Keratinocyte (primary cell): ENCODE data around the gene FAM184B. TPM values are rescaled to one million over a fixed set of nuclear protein-coding genes. Genes with fewer than 3 reads are reported as not detected.

Experiments used
- DNase-seq: peaks from one replicate; pipeline ENCODE4 v3.0.0-alpha.2; 2011; ENCODE audit warnings: low read depth, missing footprints, low spot score
- FAIRE-seq: peaks from 2 replicates; lab custom pipeline; 2011; peaks lifted over from hg19 to GRCh38; lab: Jason Lieb, UNC
- H2AFZ ChIP-seq: 2 replicates; pipeline ENCODE4 v1.6.0; 2012; ENCODE audit warnings: low read length, control low read depth, inconsistent platforms; ENCODE audit not compliant: control insufficient read depth
- H3K27ac ChIP-seq: 2 replicates; pipeline ENCODE4 v1.5.1; 2011; ENCODE audit warnings: low read length; ENCODE audit not compliant: control insufficient read depth, insufficient read depth
- H3K27me3 ChIP-seq: 3 replicates; pipeline ENCODE4 v1.6.0; 2011; ENCODE audit warnings: low read length; ENCODE audit not compliant: control insufficient read depth, insufficient read depth; ENCODE audit errors: extremely low read depth
- H3K36me3 ChIP-seq, 2 experiments: 2 replicates in 1 of 2; 3 replicates in 1 of 2; pipeline ENCODE4 v1.5.1; 2011; ENCODE audit warnings: low read length in 2 of 2, mild to moderate bottlenecking in 1 of 2; ENCODE audit not compliant: control insufficient read depth in 2 of 2, insufficient read depth in 2 of 2; ENCODE audit errors: extremely low read depth in 1 of 2
- H3K4me1 ChIP-seq: 3 replicates; pipeline ENCODE4 v1.5.1; 2011; ENCODE audit warnings: low read length; ENCODE audit not compliant: control insufficient read depth, insufficient read depth; ENCODE audit errors: extremely low read depth
- H3K4me2 ChIP-seq: 3 replicates; pipeline ENCODE4 v1.6.0; 2011; ENCODE audit warnings: low read depth, low read length; ENCODE audit not compliant: control insufficient read depth, insufficient read depth; ENCODE audit errors: extremely low read depth
- H3K4me3 ChIP-seq, 3 experiments: fragments of 200-600 bp in 1 of 3; sonication (generic) in 1 of 3; 2 replicates in 2 of 3; 3 replicates in 1 of 3; pipeline ENCODE4 v1.5.1; 2011 to 2016; ENCODE audit warnings: low read length in 3 of 3, mild to moderate bottlenecking in 3 of 3, control low read depth in 2 of 3, inconsistent platforms in 1 of 3, low read depth in 1 of 3, mixed read lengths in 1 of 3, mixed run types in 1 of 3, moderate library complexity in 1 of 3; ENCODE audit not compliant: control insufficient read depth in 2 of 3, insufficient read depth in 2 of 3; ENCODE audit errors: extremely low read depth in 1 of 3
- H3K79me2 ChIP-seq: 2 replicates; pipeline ENCODE4 v1.6.0; 2012; ENCODE audit warnings: low read length; ENCODE audit not compliant: control insufficient read depth, insufficient read depth
- H3K9ac ChIP-seq: 3 replicates; pipeline ENCODE4 v1.6.0; 2011; ENCODE audit warnings: low read length; ENCODE audit not compliant: control insufficient read depth, insufficient read depth; ENCODE audit errors: extremely low read depth
- H3K9me1 ChIP-seq: 3 replicates; pipeline ENCODE4 v1.6.0; 2011; ENCODE audit warnings: low read length; ENCODE audit not compliant: control insufficient read depth, insufficient read depth; ENCODE audit errors: extremely low read depth
- H3K9me3 ChIP-seq: 2 replicates; pipeline ENCODE4 v1.5.1; 2012; ENCODE audit warnings: low read depth, low read length; ENCODE audit not compliant: control insufficient read depth
- H4K20me1 ChIP-seq: 3 replicates; pipeline ENCODE4 v1.6.0; 2011; ENCODE audit warnings: low read length; ENCODE audit not compliant: control insufficient read depth, insufficient read depth; ENCODE audit errors: extremely low read depth
- CTCF ChIP-seq, 3 experiments: IDR thresholded peaks in 1 of 3; conservative IDR thresholded peaks in 1 of 3; optimal IDR thresholded peaks in 1 of 3; 2 replicates in 2 of 3; 3 replicates in 1 of 3; pipeline versions ENCODE3 to v1.5.1; 2011; ENCODE audit warnings: low read length in 3 of 3, mild to moderate bottlenecking in 3 of 3, moderate library complexity in 2 of 3, control low read depth in 1 of 3, inconsistent platforms in 1 of 3; ENCODE audit not compliant: insufficient read depth in 2 of 3; ENCODE audit errors: extremely low read depth in 1 of 3
- EZH2 ChIP-seq: IDR thresholded peaks from one replicate; pipeline ENCODE4 v1.6.1; 2012; ENCODE audit warnings: inconsistent platforms, mild to moderate bottlenecking, low read length, moderate library complexity
- dilution Hi-C: fragments of 300-500 bp; cut with MboI; formaldehyde crosslinking; loops from one replicate; pipeline ENCODE4 v1.7.0; 2020; ENCODE audit warnings: low sequenced_read_pairs; ENCODE audit not compliant: extremely low pct_ligation_motif_present
- polyA plus RNA-seq, 5 experiments: library from polyadenylated mRNA; depleted of rRNA in 3 of 5; stranded (reverse) in 3 of 5; stranded (forward) in 1 of 5; unstranded in 1 of 5; fragments of >200 nt; gene quantifications; 1 replicate in 1 of 5; 2 replicates in 3 of 5; 3 replicates in 1 of 5; pipeline versions ENCODE4 v1.2.1 to v1.2.3, GENCODE V29; 2011 to 2012; ENCODE audit warnings: missing spikeins in 2 of 5, low read depth in 1 of 5, low replicate concordance in 1 of 5

The FAM184B gene
- polyA plus RNA-seq, 1 donor (not counting 4 experiments of a cell fraction or from before 2014, with no cell fraction given), result 0.01 TPM

- no peaks in the 10 kb centered on the region for H3K4me1 ChIP-seq
- H3K27ac ChIP-seq, result no peak overlapping the region
- H3K4me2 ChIP-seq, result no peak overlapping the region
- no peak overlapping the region for H3K4me3 ChIP-seq
- H3K79me2 ChIP-seq, result no peaks in the 10 kb centered on the region
- dilution Hi-C loops, result no loop called here
- no peak overlapping the region for H3K9ac ChIP-seq
- FAIRE-seq (no peak), DNase-seq (no peak)
- no peak overlapping the region for H2AFZ ChIP-seq
- no peaks in the 10 kb centered on the region for H3K9me3 ChIP-seq
- no peaks in the 10 kb centered on the region for H4K20me1 ChIP-seq
- no peaks in the 10 kb centered on the region for H3K9me1 ChIP-seq
- no peak for TF ChIP-seq CTCF (optimal IDR thresholded peaks at IDR 0.05 in 1 of 3, IDR thresholded peaks at IDR 0.05 in 1 of 3, conservative IDR thresholded peaks at IDR 0.05 in 1 of 3; ENCODE audit: extremely low read depth in 1 of 3, insufficient read depth in 2 of 3, low read length in 3 of 3)
- no peak for TF ChIP-seq EZH2
- peaks cover 5 to 9% of the 10 kb centered on the region in 2 experiments for H3K36me3 ChIP-seq
- H3K27me3 ChIP-seq, result no peaks in the 10 kb centered on the region
These were observed 16.4 kb upstream of the FAM184B start for GRCh38 chr4:17797808-17798207.

GRCh38 chr4:17794730-17795129, 13.3 kb upstream of the FAM184B start:
- no peaks in the 10 kb centered on the region for H3K9me1 ChIP-seq
- peaks cover 0 to 3% of the 10 kb centered on the region in 2 experiments for H3K36me3 ChIP-seq
- dilution Hi-C loops, result no loop called here
- no peaks in the 10 kb centered on the region for H4K20me1 ChIP-seq
- no peak for FAIRE-seq
- no peak for TF ChIP-seq EZH2
- TF ChIP-seq CTCF (optimal IDR thresholded peaks at IDR 0.05 in 1 of 3, IDR thresholded peaks at IDR 0.05 in 1 of 3, conservative IDR thresholded peaks at IDR 0.05 in 1 of 3; ENCODE audit: extremely low read depth in 1 of 3, insufficient read depth in 2 of 3, low read length in 3 of 3), result no peak
- H3K4me2 ChIP-seq, result no peak overlapping the region
- H3K27ac ChIP-seq, result no peak overlapping the region
- DNase-seq, result no peak
- no peak overlapping the region for H3K4me3 ChIP-seq
- no peaks in the 10 kb centered on the region for H3K4me1 ChIP-seq
- H3K79me2 ChIP-seq, result no peaks in the 10 kb centered on the region
- no peak overlapping the region for H2AFZ ChIP-seq
- no peaks in the 10 kb centered on the region for H3K27me3 ChIP-seq
- H3K9me3 ChIP-seq, result no peaks in the 10 kb centered on the region
- H3K9ac ChIP-seq, result no peak overlapping the region
